Bone marrow (tissue), 2 donors: ENCODE measurements around the gene HMGB4.

Experiments
- DNase-seq, 2 donors: peaks; one replicate each; lab custom pipeline; 2025; lab: John Stamatoyannopoulos, UW

Gene HMGB4

DNA sequence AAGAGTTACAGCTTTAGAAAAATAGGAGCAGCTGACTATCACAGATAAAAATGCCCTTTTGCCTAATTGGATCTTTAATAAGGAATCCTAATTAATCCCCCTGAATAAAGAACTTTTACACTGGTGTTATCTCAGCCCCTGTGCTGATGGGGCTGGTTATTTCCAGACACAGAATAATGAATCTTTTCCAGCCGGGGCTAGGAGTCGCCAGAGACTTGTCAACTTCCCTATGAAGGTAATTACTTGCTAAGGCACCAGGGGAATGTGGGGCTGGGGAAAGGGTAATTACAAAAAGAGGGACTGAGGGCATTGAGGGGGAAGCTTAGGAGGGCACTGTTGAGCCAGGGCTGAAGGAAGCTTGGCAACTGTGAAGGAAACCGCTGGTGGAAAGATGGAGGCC lies 34.5 kb downstream of the HMGB4 start:
- DNase-seq: no peak

- DNase-seq: no peak
Measured at GRCh38 chr1:33898881-33899280, 35.0 kb downstream of the HMGB4 start.

DNA sequence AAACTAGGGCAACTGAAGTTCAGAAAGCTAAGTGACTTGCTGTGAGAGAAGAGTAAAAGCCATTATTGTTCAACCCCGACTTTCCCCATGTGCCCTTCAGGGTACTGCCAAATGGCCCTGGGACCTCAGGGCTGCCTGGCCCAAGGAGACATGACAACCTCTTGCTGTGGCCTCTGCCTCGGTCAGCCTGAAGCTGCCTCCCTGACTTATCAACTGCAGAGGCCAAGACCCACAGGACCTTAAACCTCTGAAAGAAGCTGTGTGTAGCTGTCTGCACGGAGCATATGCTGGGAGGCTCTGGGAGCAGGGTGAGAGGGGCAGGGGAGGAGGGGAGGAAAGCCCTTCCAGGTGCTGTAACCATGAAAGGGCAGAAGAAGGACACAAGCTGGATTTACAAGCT lies 35.9 kb downstream of the HMGB4 start:
- DNase-seq: no peak

DNA sequence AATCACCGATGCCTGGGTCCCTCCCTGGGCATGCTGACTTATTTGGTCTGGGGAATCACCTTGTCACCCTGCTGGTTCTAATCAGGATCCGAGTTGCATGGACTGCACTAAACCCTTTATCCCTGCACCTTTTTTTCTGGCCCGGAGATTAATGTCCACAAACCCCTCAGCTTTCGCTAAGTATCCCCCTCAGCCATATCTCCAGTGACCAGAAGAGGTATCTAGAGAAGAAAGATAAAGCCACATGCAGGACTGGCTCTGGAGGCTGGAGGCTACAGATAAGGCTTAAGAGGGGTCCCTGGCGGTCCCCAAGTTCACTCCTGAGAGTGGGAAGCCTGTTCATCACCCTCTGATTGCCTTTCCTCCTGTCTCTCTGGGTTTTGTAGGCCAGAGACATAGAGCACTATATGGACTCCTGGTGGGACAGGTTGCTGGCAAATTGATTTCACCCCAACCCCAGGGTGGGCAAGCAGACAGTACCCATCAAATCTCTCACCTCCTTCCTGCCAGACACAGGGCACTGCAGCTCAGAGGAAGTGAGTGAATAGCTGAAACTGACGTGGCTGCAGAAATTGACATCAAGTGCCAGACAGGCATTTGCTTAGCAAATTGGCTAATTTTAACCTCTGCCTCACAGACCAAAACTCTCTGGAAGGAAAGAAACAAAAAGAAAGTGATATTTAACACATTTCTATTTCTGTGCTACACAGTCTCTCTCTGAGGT lies 38.8 kb downstream of the HMGB4 start:
- DNase-seq: no peak

- no peak for DNase-seq
Measured at GRCh38 chr1:33903210-33903589, 39.3 kb downstream of the HMGB4 start.

DNA sequence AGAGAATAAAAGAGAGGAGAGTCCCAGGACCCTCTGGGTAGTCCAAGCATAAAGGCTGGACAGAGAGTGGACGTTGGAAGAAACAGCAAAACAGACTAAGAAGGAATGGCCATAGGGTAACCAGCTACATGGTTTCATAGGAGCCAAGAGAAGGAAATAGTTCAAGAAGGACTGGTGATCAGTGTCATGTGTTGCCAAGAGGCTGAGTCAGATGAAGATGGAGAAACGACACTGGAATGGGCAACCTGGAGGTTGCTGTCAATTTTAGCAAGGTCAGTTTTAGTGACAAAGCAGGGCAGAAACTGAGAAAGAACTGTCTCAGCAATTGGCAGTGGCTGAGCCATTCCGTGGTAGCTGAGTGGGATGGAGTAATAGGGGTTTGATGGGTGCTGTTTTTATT lies 41.4 kb downstream of the HMGB4 start:
- DNase-seq: no peak

GRCh38 chr1:33906156-33906555 lies 42.3 kb downstream of the HMGB4 start:
- DNase-seq: no peak

- DNase-seq: no peak
Measured at GRCh38 chr1:33908324-33908956, 44.6 kb downstream of the HMGB4 start.
